HG03139 (cell line): ENCODE results near the gene SERPING1.
"Not testable (repeated sequence)": the region's sequence is repeated elsewhere in the genome, so short reads cannot be mapped to it uniquely, and the experiment has no call there.

Source experiments
- ATAC-seq: cut with Tn5 transposase; IDR thresholded peaks from one replicate; pipeline ENCODE4 v1.9.1; 2021; ENCODE audit not compliant: unreplicated experiment

The SERPING1 gene

GRCh38 chr11:57651408-57651807, 53.9 kb downstream of the SERPING1 start:
- no peak for ATAC-seq

DNA sequence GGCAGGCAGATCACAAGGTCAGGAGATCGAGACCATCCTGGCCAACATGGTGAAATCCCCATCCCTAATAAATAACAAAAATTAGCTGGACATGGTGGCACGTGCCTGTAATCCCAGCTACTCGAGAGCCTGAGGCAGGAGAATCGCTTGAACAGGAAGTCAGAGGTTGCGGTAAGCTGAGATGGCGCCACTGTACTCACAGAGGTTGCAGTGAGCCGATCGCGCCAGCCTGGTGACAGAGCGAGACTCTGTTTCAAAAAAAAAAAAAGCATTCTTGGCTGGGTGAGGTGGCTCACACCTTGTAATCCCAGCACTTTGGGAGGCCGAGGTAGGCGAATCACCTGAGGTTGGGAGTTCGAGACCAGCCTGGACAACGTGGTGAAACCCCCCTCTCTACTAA, 54.7 kb downstream of the SERPING1 start:
- ATAC-seq, result not testable (repeated sequence)

DNA sequence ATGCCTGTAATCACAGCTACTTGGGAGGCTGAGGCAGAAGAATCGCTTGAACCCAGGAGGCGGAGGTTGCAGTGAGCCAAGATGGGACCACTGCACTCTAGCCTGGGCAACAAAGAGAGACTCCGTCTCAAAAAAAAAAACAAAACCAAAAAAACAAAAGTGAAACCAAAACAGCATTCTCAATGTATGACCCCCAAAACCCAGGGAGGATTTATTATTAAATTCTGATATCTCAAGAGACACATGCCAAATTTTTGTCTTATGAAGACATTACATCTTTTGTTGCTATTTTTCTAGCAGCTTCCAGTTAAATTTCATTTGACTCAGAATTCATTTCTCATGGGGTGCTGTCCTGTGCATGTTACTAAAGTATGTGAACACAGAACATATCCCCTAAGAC, 55.2 kb downstream of the SERPING1 start:
- ATAC-seq, result no peak

DNA sequence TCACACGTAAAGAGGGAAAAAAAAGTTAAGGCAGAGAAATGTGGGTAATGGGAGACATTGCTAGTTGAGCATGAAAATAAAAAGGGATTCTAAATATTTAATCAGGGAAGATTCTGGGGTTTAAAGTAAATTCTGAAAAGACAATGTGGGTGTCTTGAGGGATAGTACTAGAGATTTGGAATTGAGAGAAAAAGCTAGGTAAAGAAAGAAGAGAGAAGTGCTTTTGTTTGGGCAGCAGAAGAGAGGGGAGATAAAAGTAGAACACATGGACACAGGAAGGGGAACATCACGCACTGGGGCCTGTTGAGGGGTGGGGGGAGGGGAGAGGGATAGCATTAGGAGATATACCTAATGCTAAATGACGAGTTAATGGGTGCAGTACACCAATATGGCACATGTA, 55.7 kb downstream of the SERPING1 start:
- no peak for ATAC-seq

- ATAC-seq, result no peak
Observed at GRCh38 chr11:57656885-57657193, 59.4 kb downstream of the SERPING1 start.

- peak; percentile 99 for ATAC-seq
Observed at GRCh38 chr11:57657194-57658022, 59.9 kb downstream of the SERPING1 start, which contains the start of gene CLP1. Gene CLP1, plus strand, starts transcription at chr11:57657762. Its CDS starts 1,715 bp downstream, at chr11:57659477.

DNA sequence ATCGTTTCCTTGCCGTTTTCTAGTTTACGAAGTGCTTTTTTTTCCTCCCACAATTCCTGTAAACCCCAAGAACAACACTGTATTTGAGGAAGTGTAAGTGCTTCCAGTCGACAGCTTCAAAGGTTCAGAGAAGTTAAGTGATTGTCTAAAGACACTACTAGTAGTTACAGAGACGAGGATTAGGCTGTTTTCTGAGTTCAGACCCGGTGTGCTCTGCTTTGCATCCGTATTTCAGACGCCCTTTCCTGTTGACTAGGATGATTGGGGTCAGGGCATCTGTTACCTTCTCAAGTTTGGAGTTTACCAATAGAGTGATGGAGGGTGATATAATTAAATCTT, 60.5 kb downstream of the SERPING1 start:
- ATAC-seq, result no peak

DNA sequence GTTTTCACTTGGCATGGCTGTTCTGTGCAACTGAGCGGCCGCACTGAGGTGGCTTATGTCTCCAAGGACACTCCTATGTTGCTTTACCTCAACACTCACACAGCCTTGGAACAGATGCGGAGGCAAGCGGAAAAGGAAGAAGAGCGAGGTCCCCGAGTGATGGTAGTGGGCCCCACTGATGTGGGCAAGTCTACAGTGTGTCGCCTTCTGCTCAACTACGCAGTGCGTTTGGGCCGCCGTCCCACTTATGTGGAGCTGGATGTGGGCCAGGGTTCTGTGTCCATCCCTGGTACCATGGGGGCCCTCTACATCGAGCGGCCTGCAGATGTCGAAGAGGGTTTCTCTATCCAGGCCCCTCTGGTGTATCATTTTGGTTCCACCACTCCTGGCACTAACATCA, 62.2 kb downstream of the SERPING1 start:
- no peak for ATAC-seq

- ATAC-seq, result no peak
Observed at GRCh38 chr11:57662893-57663292, 65.4 kb downstream of the SERPING1 start.

GRCh38 chr11:57663975-57664374, 66.5 kb downstream of the SERPING1 start:
- ATAC-seq, result no peak
